HG02610 (cell line): ENCODE data around the gene MEIS2.
A peak's percentile ranks its signal among the peaks of the same experiment; 100 is the strongest.

ENCODE experiments used
- ATAC-seq: cut with Tn5 transposase; IDR thresholded peaks from one replicate; pipeline ENCODE4 v1.9.1; 2021; ENCODE audit warnings: mild to moderate bottlenecking, moderate library complexity; ENCODE audit not compliant: unreplicated experiment

The MEIS2 gene

GRCh38 chr15:36904715-36905114, 195.6 kb downstream of the MEIS2 start:
- ATAC-seq: no peak

- no peak for ATAC-seq
Observed at GRCh38 chr15:36903922-36904556, 196.3 kb downstream of the MEIS2 start.

- no peak for ATAC-seq
Observed at GRCh38 chr15:36903195-36903594, 197.2 kb downstream of the MEIS2 start.

GRCh38 chr15:36901012-36901411, 199.3 kb downstream of the MEIS2 start:
- no peak for ATAC-seq

GRCh38 chr15:36899696-36900095, 200.7 kb downstream of the MEIS2 start:
- no peak for ATAC-seq

GRCh38 chr15:36898536-36899126, 201.7 kb downstream of the MEIS2 start:
- no peak for ATAC-seq

GRCh38 chr15:36897834-36898233, 202.5 kb downstream of the MEIS2 start:
- ATAC-seq: no peak

- ATAC-seq: no peak
Observed at GRCh38 chr15:36896949-36897348, 203.4 kb downstream of the MEIS2 start.

- ATAC-seq: no peak
Observed at GRCh38 chr15:36894075-36894474, 206.3 kb downstream of the MEIS2 start.

- ATAC-seq: no peak
Observed at GRCh38 chr15:36893276-36893675, 207.1 kb downstream of the MEIS2 start.

- no peak for ATAC-seq
Observed at GRCh38 chr15:36888011-36888992, 212.0 kb downstream of the MEIS2 start.

- no peak for ATAC-seq
Observed at GRCh38 chr15:36887214-36887961, 213.0 kb downstream of the MEIS2 start.

GRCh38 chr15:36886701-36887100, 213.6 kb downstream of the MEIS2 start:
- ATAC-seq: no peak

- ATAC-seq: no peak
Observed at GRCh38 chr15:36886191-36886590, 214.2 kb downstream of the MEIS2 start.

- ATAC-seq: no peak
Observed at GRCh38 chr15:36885771-36886170, 214.6 kb downstream of the MEIS2 start.

- ATAC-seq: no peak
Observed at GRCh38 chr15:36884936-36885635, 215.3 kb downstream of the MEIS2 start.

- ATAC-seq: no peak
Observed at GRCh38 chr15:36884518-36884875, 215.9 kb downstream of the MEIS2 start.

GRCh38 chr15:36883713-36884517, 216.4 kb downstream of the MEIS2 start:
- peak; percentile 83 for ATAC-seq

GRCh38 chr15:36882487-36883131, 217.7 kb downstream of the MEIS2 start:
- no peak for ATAC-seq
